ENCODE data around the gene FBXW9. TPM values are rescaled to one million over a fixed set of nuclear protein-coding genes. Genes with fewer than 3 reads are reported as not detected.

FBXW9 gene
- total and polyA plus RNA-seq, 8 donors = 3.1 to 8.5 (median 4.4) TPM

DNA sequence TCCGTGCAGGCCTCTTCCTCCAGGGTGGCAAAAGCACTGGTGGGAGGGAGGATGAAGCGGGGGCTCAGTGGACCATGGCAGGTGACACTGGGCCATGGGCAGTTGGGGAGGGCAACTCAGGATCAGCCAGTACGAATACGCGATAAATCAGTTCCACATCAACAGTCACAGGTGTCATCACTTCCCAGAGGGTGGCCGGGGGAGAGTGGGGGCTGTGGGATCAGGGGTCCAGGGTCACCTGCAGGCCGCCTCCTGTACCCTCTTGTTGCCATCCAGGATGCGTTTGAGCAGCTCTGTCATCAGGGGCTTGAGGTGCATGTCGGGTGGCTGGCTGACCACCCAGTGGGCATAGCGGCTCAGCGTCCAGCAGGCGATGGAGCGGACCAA lies 9.9 kb upstream of the FBXW9 start:
- DNase-seq = no peak
- no peaks in the 10 kb centered on the region for H3K27me3 ChIP-seq
- no peak for ATAC-seq
- WGBS, 2 donors = 89 to 90% methylated on average over 13 of the region's 13 CpGs
- H3K36me3 ChIP-seq = peaks cover 0 to 65% (median 32%) of the 10 kb centered on the region in 3 donors
- H3K4me3 ChIP-seq = no peak overlapping the region
- no peak for FAIRE-seq
- intact Hi-C loops (cut with DNase I) = no loop called here
- TF ChIP-seq, protein P1, sequence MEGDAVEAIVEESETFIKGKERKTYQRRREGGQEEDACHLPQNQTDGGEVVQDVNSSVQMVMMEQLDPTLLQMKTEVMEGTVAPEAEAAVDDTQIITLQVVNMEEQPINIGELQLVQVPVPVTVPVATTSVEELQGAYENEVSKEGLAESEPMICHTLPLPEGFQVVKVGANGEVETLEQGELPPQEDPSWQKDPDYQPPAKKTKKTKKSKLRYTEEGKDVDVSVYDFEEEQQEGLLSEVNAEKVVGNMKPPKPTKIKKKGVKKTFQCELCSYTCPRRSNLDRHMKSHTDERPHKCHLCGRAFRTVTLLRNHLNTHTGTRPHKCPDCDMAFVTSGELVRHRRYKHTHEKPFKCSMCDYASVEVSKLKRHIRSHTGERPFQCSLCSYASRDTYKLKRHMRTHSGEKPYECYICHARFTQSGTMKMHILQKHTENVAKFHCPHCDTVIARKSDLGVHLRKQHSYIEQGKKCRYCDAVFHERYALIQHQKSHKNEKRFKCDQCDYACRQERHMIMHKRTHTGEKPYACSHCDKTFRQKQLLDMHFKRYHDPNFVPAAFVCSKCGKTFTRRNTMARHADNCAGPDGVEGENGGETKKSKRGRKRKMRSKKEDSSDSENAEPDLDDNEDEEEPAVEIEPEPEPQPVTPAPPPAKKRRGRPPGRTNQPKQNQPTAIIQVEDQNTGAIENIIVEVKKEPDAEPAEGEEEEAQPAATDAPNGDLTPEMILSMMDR (IDR thresholded peaks at IDR 0.05) = no peak
- no peak overlapping the region for H3K27ac ChIP-seq
- no peaks in the 10 kb centered on the region for H3K4me1 ChIP-seq
- H3K9me3 ChIP-seq = no peaks in the 10 kb centered on the region

DNA sequence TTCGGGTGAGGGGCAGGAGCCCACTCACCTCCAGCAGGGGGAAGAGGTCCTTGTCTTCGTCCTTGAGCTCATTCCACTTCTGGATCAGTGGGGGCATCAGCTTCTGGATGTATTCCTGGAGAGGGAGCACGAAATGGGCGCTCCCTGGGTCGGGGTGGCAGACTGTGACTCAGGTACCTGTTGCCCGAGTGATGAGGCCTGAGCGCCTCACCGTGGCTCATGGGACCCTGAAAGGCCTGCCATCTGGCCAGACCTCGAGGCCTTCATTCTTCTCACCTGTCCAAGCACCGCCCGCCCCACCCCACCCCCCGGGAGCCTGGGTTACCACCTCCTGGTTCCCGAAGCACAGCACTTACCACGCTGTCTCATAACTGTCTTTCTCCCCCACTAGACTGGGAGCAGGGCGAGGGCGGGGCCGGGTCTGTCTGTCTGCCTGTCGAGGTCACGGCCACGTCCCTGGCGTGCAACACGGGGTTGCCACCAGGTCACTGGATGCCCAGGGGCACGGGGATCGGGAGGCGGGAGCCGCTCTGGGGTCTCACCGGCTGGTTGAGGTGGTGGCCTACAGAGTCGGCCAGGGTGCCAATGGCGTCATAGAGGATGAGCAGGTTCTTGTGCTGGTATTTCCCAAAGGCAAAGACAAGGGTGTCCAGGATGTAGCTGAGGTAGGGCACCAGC lies 9.4 kb upstream of the FBXW9 start:
- Histone ChIP-seq H3K27me3 (no peaks in the 10 kb centered on the region), H3K4me1 (no peaks in the 10 kb centered on the region), H3K9me3 (no peaks in the 10 kb centered on the region), H3K4me3 (no peak overlapping the region), H3K27ac (no peak overlapping the region), H3K36me3 (peaks cover 0 to 65% (median 32%) of the 10 kb centered on the region in 3 donors)
- intact Hi-C loops (cut with DNase I) = no loop called here
- FAIRE-seq (no peak), DNase-seq (no peak), ATAC-seq (no peak)
- WGBS, 2 donors = 90 to 92% methylated on average over 29 of the region's 29 CpGs
- TF ChIP-seq, protein P1 (IDR thresholded peaks at IDR 0.05) = no peak

DNA sequence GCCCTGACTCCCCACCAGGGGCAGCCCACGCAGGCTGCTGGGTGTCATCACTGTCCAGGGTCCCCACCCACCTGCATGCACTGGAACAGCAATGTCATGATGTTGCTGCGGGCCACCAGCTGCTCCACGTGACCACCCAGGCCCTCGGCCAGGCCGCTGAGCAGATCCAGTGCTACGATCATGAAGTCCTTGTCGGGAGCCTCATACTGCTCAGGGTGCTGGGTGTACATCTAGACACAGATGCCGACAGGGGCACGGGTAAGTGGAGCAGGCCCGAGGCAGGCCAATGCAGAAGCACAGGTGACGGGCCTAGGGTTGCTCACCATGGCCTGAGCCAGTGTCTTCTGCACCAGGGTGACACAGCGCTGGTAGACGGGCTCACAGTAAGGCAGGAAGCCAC lies 8.7 kb upstream of the FBXW9 start:
- WGBS, 2 donors = 92 to 95% methylated on average over 13 of the region's 13 CpGs
- H3K36me3 ChIP-seq = peaks cover 0 to 61% (median 28%) of the 10 kb centered on the region in 3 donors
- DNase-seq (no peak), ATAC-seq (no peak), FAIRE-seq (no peak)
- TF ChIP-seq, protein P1 (IDR thresholded peaks at IDR 0.05) = no peak
- no peak overlapping the region for H3K4me3 ChIP-seq
- no peaks in the 10 kb centered on the region for H3K27me3 ChIP-seq
- H3K27ac ChIP-seq = no peak overlapping the region
- intact Hi-C loops (cut with DNase I) = no loop called here
- H3K9me3 ChIP-seq = no peaks in the 10 kb centered on the region
- no peaks in the 10 kb centered on the region for H3K4me1 ChIP-seq

DNA sequence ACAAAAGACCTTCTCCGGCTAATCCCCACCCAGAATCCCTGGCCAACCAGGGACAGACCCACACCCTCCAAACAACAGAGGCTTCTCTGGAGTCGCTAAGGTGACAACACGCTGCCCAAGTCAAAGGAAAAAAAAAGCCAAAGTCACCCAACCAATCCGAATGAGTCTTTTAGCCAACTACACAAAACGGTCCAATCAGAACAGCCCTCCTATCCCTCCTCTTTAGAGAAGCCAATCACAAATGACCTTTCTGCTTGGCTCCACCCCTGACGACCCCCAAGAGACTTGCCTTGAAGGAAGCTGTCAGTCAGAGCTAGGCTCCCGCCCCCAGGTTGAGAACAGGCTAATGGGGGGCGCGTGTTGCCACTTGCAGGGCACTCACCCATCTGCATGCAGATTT lies 6.6 kb upstream of the FBXW9 start:
- 79% methylated on average over 9 of the region's 9 CpGs for WGBS, 2 donors

More for the DNA sequence above, 6.6 kb upstream of the FBXW9 start:
- FAIRE-seq (no peak), DNase-seq (no peak), ATAC-seq (peak in 1 of 4 donors; percentile 17)
- Histone ChIP-seq H3K27ac (no peak overlapping the region), H3K4me1 (no peaks in the 10 kb centered on the region), H3K36me3 (peaks cover 0 to 55% (median 28%) of the 10 kb centered on the region in 3 donors), H3K4me3 (no peak overlapping the region), H3K27me3 (no peaks in the 10 kb centered on the region), H3K9me3 (no peaks in the 10 kb centered on the region)
- intact Hi-C loops (cut with DNase I) = no loop called here
- TF ChIP-seq, protein P1 (IDR thresholded peaks at IDR 0.05) = no peak
